ENCODE measurements around the gene TNS4. TPM values are rescaled to one million over a fixed set of nuclear protein-coding genes. Genes with fewer than 3 reads are reported as not detected.
A peak's percentile ranks its signal among the peaks of the same experiment; 100 is the strongest.

Gene TNS4
- polyA plus RNA-seq, 2 donors, result 25.4 to 74.8 TPM

DNA sequence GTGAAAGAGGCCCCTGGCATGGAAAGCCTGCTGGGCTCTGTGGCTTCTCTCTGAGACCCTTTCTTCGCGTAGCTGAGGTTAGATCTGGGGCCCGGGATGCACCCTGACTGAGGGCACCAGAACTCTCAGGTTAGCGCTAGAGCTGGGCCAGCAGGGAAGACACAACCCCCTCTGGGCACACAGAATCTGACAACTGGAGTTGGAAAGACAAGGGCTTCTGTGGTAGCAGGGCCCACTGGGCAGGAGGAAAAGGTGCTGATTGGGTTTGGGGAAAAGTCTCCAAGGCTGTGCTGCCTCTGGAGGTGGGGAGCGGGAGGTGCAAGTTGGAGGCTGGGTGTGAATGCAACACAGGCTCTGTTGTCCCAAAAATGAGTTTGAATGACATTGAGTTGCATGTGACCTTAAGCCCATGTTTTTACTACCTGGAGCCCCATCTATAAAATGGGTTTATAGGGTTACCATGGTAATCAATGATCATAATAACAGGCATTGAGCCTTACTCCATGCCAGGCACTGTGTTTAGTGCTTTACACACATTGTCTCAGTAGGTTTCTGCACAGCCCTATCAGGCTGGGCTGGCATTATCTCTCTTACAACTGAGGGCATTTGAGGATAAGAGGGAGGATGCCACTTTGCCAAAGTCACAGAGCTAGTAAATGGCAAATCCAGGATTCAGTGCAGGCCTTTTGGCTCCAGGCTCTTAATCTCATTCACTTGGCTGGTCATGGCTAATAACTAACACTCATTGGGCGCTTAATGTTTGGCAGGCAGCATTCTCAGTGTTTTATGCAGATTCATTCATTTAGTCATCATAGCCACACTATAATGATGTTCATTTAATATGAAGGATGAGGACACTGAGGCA lies 67.6 kb downstream of the TNS4 start:
- Histone ChIP-seq H3K4me1 (ENCODE audit: control insufficient read depth in 2 of 2, insufficient read depth in 2 of 2, low read length in 1 of 2) (peaks cover 3 to 7% of the 10 kb centered on the region in 2 donors), H3K9me3 (ENCODE audit: control insufficient read depth in 2 of 2, insufficient read depth in 1 of 2, low read depth in 1 of 2, low read length in 1 of 2) (no peaks in the 10 kb centered on the region), H3K27me3 (ENCODE audit: control insufficient read depth in 1 of 2, insufficient read depth in 2 of 2, low read length in 2 of 2) (no peaks in the 10 kb centered on the region), H3K4me3 (ENCODE audit: low read depth in 1 of 2, low read length in 2 of 2) (no peak overlapping the region), H3K36me3 (ENCODE audit: control insufficient read depth in 2 of 2, insufficient read depth in 2 of 2, low read length in 1 of 2) (no peaks in the 10 kb centered on the region), H3K27ac (ENCODE audit: low read depth in 2 of 2, low read length in 1 of 2) (peak overlapping the region; percentile 17 to 66)
- 76 to 83% methylated on average over 6 of the region's 6 CpGs for WGBS, 2 donors

DNA sequence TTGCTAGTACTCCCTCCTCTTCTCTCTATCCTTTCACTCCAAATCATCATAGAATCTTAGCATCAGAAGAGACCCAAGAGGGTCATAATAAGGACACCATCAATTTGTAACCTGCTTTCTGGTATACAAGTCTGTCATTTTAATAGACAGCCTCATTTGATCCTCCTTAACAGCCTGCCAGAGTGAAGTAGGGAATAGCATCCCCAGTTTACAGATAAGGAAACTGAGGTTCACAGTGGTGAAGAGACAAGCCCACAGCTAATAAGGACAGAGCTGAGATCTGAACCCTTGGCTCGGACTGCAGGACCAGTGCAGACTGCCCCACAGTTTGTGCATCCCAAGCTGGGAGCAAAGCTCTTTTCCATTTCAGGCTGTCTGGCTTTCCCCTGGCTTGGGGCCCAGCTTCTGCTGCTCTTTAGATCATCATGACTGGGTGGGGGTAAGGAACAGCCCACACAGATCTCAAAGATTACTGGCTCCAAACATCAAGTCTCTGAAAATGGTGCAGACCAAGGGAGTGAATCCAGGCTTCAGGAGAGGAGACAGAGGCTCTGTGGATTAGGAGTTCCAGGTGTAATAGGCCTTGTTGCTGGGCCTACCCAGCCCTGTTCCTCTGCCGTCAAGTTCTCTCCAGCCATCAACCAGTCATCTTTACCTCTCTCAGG lies 68.4 kb downstream of the TNS4 start:
- peaks cover 3 to 7% of the 10 kb centered on the region in 2 donors for H3K4me1 ChIP-seq (ENCODE audit: control insufficient read depth in 2 of 2, insufficient read depth in 2 of 2, low read length in 1 of 2)
- H3K36me3 ChIP-seq (ENCODE audit: control insufficient read depth in 2 of 2, insufficient read depth in 2 of 2, low read length in 1 of 2), result no peaks in the 10 kb centered on the region
- 49 to 61% methylated on average over 2 of the region's 2 CpGs for WGBS, 2 donors
- no peaks in the 10 kb centered on the region for H3K9me3 ChIP-seq (ENCODE audit: control insufficient read depth in 2 of 2, insufficient read depth in 1 of 2, low read depth in 1 of 2, low read length in 1 of 2)
- H3K27me3 ChIP-seq (ENCODE audit: control insufficient read depth in 1 of 2, insufficient read depth in 2 of 2, low read length in 2 of 2), result no peaks in the 10 kb centered on the region
- H3K27ac ChIP-seq (ENCODE audit: low read depth in 2 of 2, low read length in 1 of 2), result peak overlapping the region; percentile 17 to 66
- no peak overlapping the region for H3K4me3 ChIP-seq (ENCODE audit: low read depth in 1 of 2, low read length in 2 of 2)

DNA sequence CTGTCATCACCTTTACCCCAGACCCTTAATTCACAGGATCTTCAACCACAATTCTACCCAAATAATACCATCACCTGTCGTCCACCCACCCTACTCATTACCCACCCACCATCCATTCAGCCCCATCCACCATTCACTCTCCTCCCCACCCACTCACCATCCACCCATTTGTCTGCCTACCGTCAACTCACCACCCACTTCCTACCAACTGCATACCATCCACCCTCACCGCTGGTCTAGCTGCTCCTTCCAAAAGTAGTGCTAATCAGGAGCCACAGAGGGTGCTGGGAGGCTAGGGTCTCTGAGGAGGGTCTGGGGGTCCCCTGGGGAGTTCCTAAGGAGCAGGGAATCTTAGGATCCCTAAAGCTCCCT lies 70.2 kb downstream of the TNS4 start:
- Histone ChIP-seq H3K27ac (ENCODE audit: low read depth in 2 of 2, low read length in 1 of 2) (no peak overlapping the region), H3K9me3 (ENCODE audit: control insufficient read depth in 2 of 2, insufficient read depth in 1 of 2, low read depth in 1 of 2, low read length in 1 of 2) (no peaks in the 10 kb centered on the region), H3K27me3 (ENCODE audit: control insufficient read depth in 1 of 2, insufficient read depth in 2 of 2, low read length in 2 of 2) (no peaks in the 10 kb centered on the region), H3K36me3 (ENCODE audit: control insufficient read depth in 2 of 2, insufficient read depth in 2 of 2, low read length in 1 of 2) (no peaks in the 10 kb centered on the region), H3K4me3 (ENCODE audit: low read depth in 1 of 2, low read length in 2 of 2) (no peak overlapping the region), H3K4me1 (ENCODE audit: control insufficient read depth in 2 of 2, insufficient read depth in 2 of 2, low read length in 1 of 2) (peaks cover 0 to 3% of the 10 kb centered on the region in 2 donors)
- 92 to 94% methylated on average over 3 of the region's 3 CpGs for WGBS, 2 donors

DNA sequence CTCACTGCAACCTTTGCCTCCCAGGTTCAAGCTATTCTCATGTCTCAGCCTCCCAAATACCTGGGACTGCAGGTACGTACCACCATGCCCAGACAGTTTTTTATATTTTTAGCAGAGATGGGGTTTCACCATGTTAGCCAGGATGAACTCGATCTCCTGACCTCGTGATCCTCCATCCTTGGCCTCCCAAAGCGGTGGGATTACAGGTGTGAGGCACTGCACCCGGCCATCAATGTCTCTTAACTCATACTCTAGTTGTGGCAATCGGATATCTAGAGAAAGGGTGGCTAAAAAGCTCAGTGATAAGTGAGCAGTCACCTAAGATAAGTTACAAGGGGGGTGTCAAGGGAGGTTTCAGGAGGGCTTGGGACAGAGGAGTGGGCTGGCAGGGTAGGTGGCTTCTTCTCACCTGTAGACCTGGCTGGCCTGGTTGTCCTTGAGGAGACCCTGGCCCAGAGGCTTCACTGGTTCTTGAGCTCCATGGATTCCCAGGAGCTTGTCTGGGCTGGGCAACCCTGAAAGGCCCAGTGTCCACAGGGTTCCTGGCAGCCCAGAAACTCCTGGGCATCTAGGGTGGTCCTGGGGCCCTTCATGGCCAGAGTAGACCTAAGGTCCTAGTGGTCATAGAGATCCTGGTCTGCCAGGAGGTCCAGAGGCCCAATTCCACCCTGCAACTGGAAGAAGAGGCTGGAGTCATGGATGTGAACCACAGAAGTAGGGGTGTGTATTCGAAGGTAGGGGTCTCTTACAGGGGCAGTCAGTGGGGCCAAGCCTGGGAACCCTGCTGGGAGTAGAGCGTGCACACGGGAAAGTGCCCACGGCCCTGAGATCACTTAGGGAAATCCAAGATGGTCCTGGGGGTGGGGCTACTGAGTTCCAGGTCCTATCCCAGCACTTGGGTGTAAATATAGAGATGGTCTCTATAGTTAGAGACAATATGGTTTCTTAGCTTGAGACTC lies 70.9 kb downstream of the TNS4 start:
- Histone ChIP-seq H3K4me1 (ENCODE audit: control insufficient read depth in 2 of 2, insufficient read depth in 2 of 2, low read length in 1 of 2) (peaks cover 0 to 3% of the 10 kb centered on the region in 2 donors), H3K4me3 (ENCODE audit: low read depth in 1 of 2, low read length in 2 of 2) (no peak overlapping the region), H3K27me3 (ENCODE audit: control insufficient read depth in 1 of 2, insufficient read depth in 2 of 2, low read length in 2 of 2) (no peaks in the 10 kb centered on the region), H3K27ac (ENCODE audit: low read depth in 2 of 2, low read length in 1 of 2) (no peak overlapping the region), H3K36me3 (ENCODE audit: control insufficient read depth in 2 of 2, insufficient read depth in 2 of 2, low read length in 1 of 2) (no peaks in the 10 kb centered on the region), H3K9me3 (ENCODE audit: control insufficient read depth in 2 of 2, insufficient read depth in 1 of 2, low read depth in 1 of 2, low read length in 1 of 2) (no peaks in the 10 kb centered on the region)
- WGBS, 2 donors, result 92 to 94% methylated on average over 10 of the region's 10 CpGs

DNA sequence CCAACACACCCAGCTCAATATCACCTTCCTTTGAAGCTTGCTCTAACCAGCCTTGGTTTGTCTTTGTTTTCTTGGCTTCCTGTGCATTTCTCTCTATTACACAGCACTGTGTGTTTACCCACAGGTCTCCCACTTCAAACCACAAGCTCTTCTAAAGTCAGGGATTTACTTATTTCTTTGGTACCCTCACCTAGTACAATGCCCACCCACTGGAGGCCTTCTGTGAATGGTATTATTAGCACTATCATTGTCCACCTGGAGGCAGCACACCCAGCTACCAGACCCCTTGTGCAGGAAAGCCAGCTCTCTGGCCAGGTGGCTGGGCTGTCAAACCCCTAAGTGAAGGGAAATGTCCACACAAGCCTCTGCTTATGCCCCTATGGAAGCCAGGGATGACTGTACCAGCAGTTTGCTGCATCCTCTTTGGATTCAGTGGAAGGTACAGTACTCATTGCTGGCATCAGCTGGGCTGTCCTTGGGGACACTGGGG lies 74.4 kb downstream of the TNS4 start:
- no peaks in the 10 kb centered on the region for H3K9me3 ChIP-seq (ENCODE audit: control insufficient read depth in 2 of 2, insufficient read depth in 1 of 2, low read depth in 1 of 2, low read length in 1 of 2)
- no peak overlapping the region for H3K27ac ChIP-seq (ENCODE audit: low read depth in 2 of 2, low read length in 1 of 2)
- H3K4me1 ChIP-seq (ENCODE audit: control insufficient read depth in 2 of 2, insufficient read depth in 2 of 2, low read length in 1 of 2), result peaks cover 0 to 3% of the 10 kb centered on the region in 2 donors
- H3K36me3 ChIP-seq (ENCODE audit: control insufficient read depth in 2 of 2, insufficient read depth in 2 of 2, low read length in 1 of 2), result no peaks in the 10 kb centered on the region
- no peak overlapping the region for H3K4me3 ChIP-seq (ENCODE audit: low read depth in 1 of 2, low read length in 2 of 2)
- H3K27me3 ChIP-seq (ENCODE audit: control insufficient read depth in 1 of 2, insufficient read depth in 2 of 2, low read length in 2 of 2), result no peaks in the 10 kb centered on the region

Other genes with a start within 250 kb of the TNS4 start
- 1 to 10 TPM; 5.1 to 7.5 TPM for gene CDC6, start 213.7 kb downstream of the TNS4 start, polyA plus RNA-seq
- gene RARA, start 192.4 kb downstream of the TNS4 start, polyA plus RNA-seq, result 1 to 10 TPM; 5.2 to 6.6 TPM
- gene GJD3, start 136.9 kb downstream of the TNS4 start, polyA plus RNA-seq, result 1 to 10 TPM in 1 of 2 donors, under 1 TPM in 1; 0.68 to 1.0 TPM
- gene TOP2A, start 83.7 kb downstream of the TNS4 start, polyA plus RNA-seq, result 10 to 100 TPM; 18.0 to 56.0 TPM
- gene IGFBP4, start 58.2 kb downstream of the TNS4 start, polyA plus RNA-seq, result 10 to 100 TPM; 34.1 to 80.6 TPM
- under 1 TPM; 0.16 to 0.54 TPM for gene CCR7, start 63.8 kb upstream of the TNS4 start, polyA plus RNA-seq
- gene SMARCE1, start 146.2 kb upstream of the TNS4 start, polyA plus RNA-seq, result 10 to 100 TPM; 57.2 to 57.8 TPM
- under 1 TPM; 0.43 to 0.59 TPM for gene KRT222, start 163.6 kb upstream of the TNS4 start, polyA plus RNA-seq
- 100 to 1,000 TPM; 116 to 229 TPM for gene KRT24, start 202.1 kb upstream of the TNS4 start, polyA plus RNA-seq

Measured in esophagus (tissue), 2 donors.